GM18907 (cell line): ENCODE measurements around the gene ERBB3.
A peak's percentile ranks its signal among the peaks of the same experiment; 100 is the strongest.
"Not testable (repeated sequence)": the region's sequence is repeated elsewhere in the genome, so short reads cannot be mapped to it uniquely, and the experiment has no call there.

Experiments
- ATAC-seq: cut with Tn5 transposase; IDR thresholded peaks from one replicate; pipeline ENCODE4 v1.9.1; 2021; ENCODE audit warnings: mild to moderate bottlenecking, moderate library complexity; ENCODE audit not compliant: unreplicated experiment

Gene ERBB3

GRCh38 chr12:56079723-56080555, at the start of gene ERBB3:
Gene ERBB3, plus strand, starts transcription at chr12:56080165. Its CDS starts 136 bp downstream, at chr12:56080301.
- ATAC-seq, result no peak

- ATAC-seq, result no peak
Observed at GRCh38 chr12:56031987-56032386, 48.0 kb upstream of the ERBB3 start.

- no peak for ATAC-seq
Observed at GRCh38 chr12:56034586-56035332, 45.2 kb upstream of the ERBB3 start.

- ATAC-seq, result no peak
Observed at GRCh38 chr12:56037161-56037560, 42.8 kb upstream of the ERBB3 start.

- ATAC-seq, result no peak
Observed at GRCh38 chr12:56038022-56038655, 41.8 kb upstream of the ERBB3 start.

- no peak for ATAC-seq
Observed at GRCh38 chr12:56040151-56040550, 39.8 kb upstream of the ERBB3 start.

GRCh38 chr12:56040963-56041551, 38.9 kb upstream of the ERBB3 start:
- ATAC-seq, result peak; percentile 3

- peak; percentile 92 for ATAC-seq
Observed at GRCh38 chr12:56041552-56042429, 38.2 kb upstream of the ERBB3 start, which contains the start of gene RPS26. Gene RPS26, plus strand, starts transcription at chr12:56041918. Its CDS starts 249 bp downstream, at chr12:56042167.

- not testable (repeated sequence) for ATAC-seq
Observed at GRCh38 chr12:56042430-56042813, 37.5 kb upstream of the ERBB3 start.

GRCh38 chr12:56042843-56043242, 37.1 kb upstream of the ERBB3 start:
- ATAC-seq, result no peak

GRCh38 chr12:56046027-56046780, 33.8 kb upstream of the ERBB3 start:
- ATAC-seq, result no peak

GRCh38 chr12:56053407-56053893, 26.5 kb upstream of the ERBB3 start:
- ATAC-seq, result no peak

GRCh38 chr12:56059964-56060363, 20.0 kb upstream of the ERBB3 start:
- not testable (repeated sequence) for ATAC-seq

GRCh38 chr12:56061982-56062381, 18.0 kb upstream of the ERBB3 start:
- ATAC-seq, result no peak

- no peak for ATAC-seq
Observed at GRCh38 chr12:56062996-56063395, 17.0 kb upstream of the ERBB3 start.

GRCh38 chr12:56071648-56072047, 8.3 kb upstream of the ERBB3 start:
- no peak for ATAC-seq

GRCh38 chr12:56074396-56074795, 5.6 kb upstream of the ERBB3 start:
- ATAC-seq, result no peak

- ATAC-seq, result not testable (repeated sequence)
Observed at GRCh38 chr12:56077966-56078365, 2.0 kb upstream of the ERBB3 start.

- ATAC-seq, result no peak
Observed at GRCh38 chr12:56078427-56078826, 1.5 kb upstream of the ERBB3 start.
